ENCODE data around the gene SMIM3.
A peak's percentile ranks its signal among the peaks of the same experiment; 100 is the strongest.
"Not testable (repeated sequence)": the region's sequence is repeated elsewhere in the genome, so short reads cannot be mapped to it uniquely, and the experiment has no call there.

The SMIM3 gene

GRCh38 chr5:150801117-150801927 is 22.8 kb downstream of the SMIM3 start:
- Mint-ChIP-seq H3K27ac (no peak overlapping the region), H3K9me3 (no peaks in the 10 kb centered on the region), H3K36me3 (ENCODE audit: low read depth) (peaks cover 4% of the 10 kb centered on the region), H3K27me3 (peaks cover 3% of the 10 kb centered on the region), H3K4me3 (no peak overlapping the region), H3K4me1 (ENCODE audit: low read depth) (peaks cover 15% of the 10 kb centered on the region)

- Mint-ChIP-seq H3K27ac (no peak overlapping the region), H3K36me3 (ENCODE audit: low read depth) (no peaks in the 10 kb centered on the region), H3K4me1 (ENCODE audit: low read depth) (peaks cover 8% of the 10 kb centered on the region), H3K9me3 (no peaks in the 10 kb centered on the region), H3K4me3 (no peak overlapping the region), H3K27me3 (peaks cover 6% of the 10 kb centered on the region)
Measured at GRCh38 chr5:150804388-150804787, 25.8 kb downstream of the SMIM3 start.

DNA sequence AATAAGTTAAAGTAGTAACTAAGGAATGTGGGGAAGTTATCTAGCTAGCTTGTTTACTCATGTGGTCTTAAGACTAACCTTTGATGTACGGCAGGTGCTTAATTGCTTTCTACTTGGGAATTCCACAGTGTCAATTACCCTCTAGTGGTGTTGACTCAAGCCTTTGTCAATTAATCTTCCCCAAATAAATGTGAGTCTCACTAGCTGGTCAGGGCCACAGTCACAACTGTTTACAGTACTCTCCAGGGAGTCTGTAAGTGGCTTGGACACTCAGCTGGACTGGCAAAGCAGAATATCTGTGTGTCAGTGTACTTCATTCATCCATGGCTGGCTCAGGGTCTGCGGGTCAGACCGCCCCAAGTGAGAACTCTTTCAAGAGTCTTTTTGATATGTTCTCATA is 30.8 kb downstream of the SMIM3 start:
- H3K4me3 Mint-ChIP-seq, result no peak overlapping the region
- H3K9me3 Mint-ChIP-seq, result no peaks in the 10 kb centered on the region
- H3K27ac Mint-ChIP-seq, result no peak overlapping the region
- H3K27me3 Mint-ChIP-seq, result peaks cover 3% of the 10 kb centered on the region
- no peaks in the 10 kb centered on the region for H3K4me1 Mint-ChIP-seq (ENCODE audit: low read depth)
- H3K36me3 Mint-ChIP-seq (ENCODE audit: low read depth), result no peaks in the 10 kb centered on the region

DNA sequence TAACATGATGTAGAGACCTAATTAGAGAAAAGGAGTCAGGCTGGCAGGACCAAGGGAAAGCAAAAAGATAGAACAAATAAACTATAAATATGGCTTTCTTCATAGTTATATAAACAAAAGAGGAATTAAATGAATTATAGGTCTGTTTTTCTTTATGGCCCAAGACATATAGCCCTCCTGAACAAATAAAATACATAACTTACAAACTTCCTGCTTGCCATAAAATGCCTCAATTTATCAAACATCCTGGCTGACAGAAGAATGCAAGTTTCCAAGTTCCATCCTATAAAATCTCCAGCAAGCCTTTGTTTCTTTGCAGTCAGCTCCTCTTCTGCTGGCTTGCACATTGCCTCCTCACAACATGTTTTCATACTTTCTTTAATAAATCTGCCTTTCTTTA is 36.5 kb downstream of the SMIM3 start:
- no peak overlapping the region for H3K4me3 Mint-ChIP-seq
- H3K27me3 Mint-ChIP-seq, result no peaks in the 10 kb centered on the region
- no peaks in the 10 kb centered on the region for H3K36me3 Mint-ChIP-seq (ENCODE audit: low read depth)
- no peak overlapping the region for H3K27ac Mint-ChIP-seq
- H3K9me3 Mint-ChIP-seq, result peaks cover 14% of the 10 kb centered on the region
- no peaks in the 10 kb centered on the region for H3K4me1 Mint-ChIP-seq (ENCODE audit: low read depth)

GRCh38 chr5:150816946-150817345 is 38.4 kb downstream of the SMIM3 start:
- Mint-ChIP-seq H3K27ac (no peak overlapping the region), H3K4me3 (no peak overlapping the region), H3K4me1 (ENCODE audit: low read depth) (no peaks in the 10 kb centered on the region), H3K27me3 (no peaks in the 10 kb centered on the region), H3K36me3 (ENCODE audit: low read depth) (no peaks in the 10 kb centered on the region), H3K9me3 (peaks cover 14% of the 10 kb centered on the region)

DNA sequence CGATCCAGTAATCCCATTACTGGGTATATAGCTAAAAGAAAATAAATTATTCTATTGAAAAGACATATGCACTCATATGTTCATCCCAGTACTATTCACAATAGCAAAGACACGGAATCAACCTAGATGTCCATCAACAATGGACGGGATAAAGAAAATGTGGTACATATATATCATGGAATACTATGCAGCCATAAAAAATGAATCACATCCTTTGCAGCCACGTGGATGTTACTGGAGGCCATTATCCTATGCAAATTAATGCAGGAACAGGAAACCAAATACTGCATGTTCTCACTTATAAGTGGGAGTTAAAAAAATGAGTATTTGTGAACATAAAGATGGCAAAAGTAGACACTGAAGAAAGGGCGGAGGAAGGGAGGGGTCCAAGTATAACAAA is 51.2 kb downstream of the SMIM3 start:
- Mint-ChIP-seq H3K27me3 (peaks cover 4% of the 10 kb centered on the region), H3K4me1 (ENCODE audit: low read depth) (no peaks in the 10 kb centered on the region), H3K4me3 (no peak overlapping the region), H3K27ac (no peak overlapping the region), H3K9me3 (peaks cover 23% of the 10 kb centered on the region), H3K36me3 (ENCODE audit: low read depth) (peaks cover 10% of the 10 kb centered on the region)

GRCh38 chr5:150831821-150832220 is 53.3 kb downstream of the SMIM3 start:
- not testable (repeated sequence) for H3K27ac Mint-ChIP-seq; H3K36me3 Mint-ChIP-seq (ENCODE audit: low read depth); H3K4me3 Mint-ChIP-seq; H3K4me1 Mint-ChIP-seq (ENCODE audit: low read depth); H3K27me3 Mint-ChIP-seq
- peaks cover 23% of the 10 kb centered on the region for H3K9me3 Mint-ChIP-seq

DNA sequence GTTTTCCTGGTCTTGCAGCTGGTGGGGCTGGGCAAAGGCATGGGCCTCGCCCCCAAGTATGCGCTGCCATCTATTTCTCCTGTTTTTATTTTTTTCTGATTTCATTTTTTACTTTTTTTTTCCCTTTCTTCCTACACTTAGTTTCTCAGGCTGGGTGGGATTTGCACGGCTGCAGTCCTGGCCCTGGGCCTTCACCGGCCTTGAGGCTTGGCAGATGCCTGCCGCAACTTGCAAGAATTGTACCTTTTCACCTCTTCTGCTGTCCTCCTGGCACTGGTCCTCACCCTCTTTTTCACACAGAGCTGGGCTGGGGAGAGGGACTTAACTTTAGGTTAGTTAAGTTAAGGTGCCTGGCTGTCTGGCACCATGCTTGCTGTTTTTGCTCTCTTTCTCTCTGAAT is 57.5 kb downstream of the SMIM3 start:
- Mint-ChIP-seq H3K27me3 (peaks cover 9% of the 10 kb centered on the region), H3K4me3 (no peak overlapping the region), H3K27ac (peak overlapping the region; percentile 15), H3K4me1 (ENCODE audit: low read depth) (no peaks in the 10 kb centered on the region), H3K36me3 (ENCODE audit: low read depth) (peaks cover under 1% of the 10 kb centered on the region), H3K9me3 (peaks cover 13% of the 10 kb centered on the region)

DNA sequence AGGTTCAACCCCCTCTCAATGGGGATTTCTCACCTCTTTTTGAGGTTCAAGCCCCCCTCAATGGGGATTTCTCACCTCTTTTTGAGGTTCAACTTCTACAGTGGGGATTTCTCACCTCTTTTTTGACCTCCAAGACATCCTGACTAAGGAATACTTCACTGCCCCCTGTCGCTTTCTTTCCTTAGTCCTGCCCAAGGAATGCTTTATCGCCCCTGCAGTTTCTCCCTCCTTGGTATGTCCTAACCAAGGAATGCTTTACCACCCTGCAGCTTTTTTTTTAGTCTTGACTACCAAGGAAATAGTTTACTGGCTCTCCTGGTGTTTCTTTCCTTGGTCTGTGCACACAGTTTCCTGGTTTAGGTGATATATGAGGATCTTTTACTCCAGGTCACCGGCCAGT is 58.1 kb downstream of the SMIM3 start:
- no peaks in the 10 kb centered on the region for H3K36me3 Mint-ChIP-seq (ENCODE audit: low read depth)
- H3K27me3 Mint-ChIP-seq, result peaks cover 9% of the 10 kb centered on the region
- H3K4me3 Mint-ChIP-seq, result no peak overlapping the region
- H3K9me3 Mint-ChIP-seq, result peaks cover 11% of the 10 kb centered on the region
- no peaks in the 10 kb centered on the region for H3K4me1 Mint-ChIP-seq (ENCODE audit: low read depth)
- no peak overlapping the region for H3K27ac Mint-ChIP-seq

GRCh38 chr5:150845185-150845859 is 66.8 kb downstream of the SMIM3 start:
- not testable (repeated sequence) for H3K27me3 Mint-ChIP-seq; H3K4me3 Mint-ChIP-seq; H3K9me3 Mint-ChIP-seq; H3K36me3 Mint-ChIP-seq (ENCODE audit: low read depth); H3K27ac Mint-ChIP-seq
- H3K4me1 Mint-ChIP-seq (ENCODE audit: low read depth), result peaks cover 19% of the 10 kb centered on the region

DNA sequence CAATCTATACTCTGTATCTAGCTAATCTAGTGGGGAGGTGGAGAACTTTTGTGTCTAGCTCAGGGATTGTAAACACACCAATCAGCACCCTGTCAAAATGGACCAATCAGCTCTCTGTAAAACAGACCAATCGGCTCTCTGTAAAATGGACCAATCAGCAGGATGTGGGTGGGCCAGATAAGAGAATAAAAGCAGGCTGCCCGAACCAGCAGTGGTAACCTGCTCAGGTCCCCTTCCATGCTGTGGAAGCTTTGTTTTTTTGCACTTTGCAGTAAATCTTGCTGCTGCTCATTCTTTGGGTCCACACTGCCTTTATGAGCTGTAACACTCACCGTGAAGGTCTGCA is 67.7 kb downstream of the SMIM3 start, which contains the start of gene IRGM:
Gene IRGM, plus strand, starts transcription at position 214 of the 346 bp plus-strand sequence. CDS start 1,603 bp downstream, outside the sequence.
- not testable (repeated sequence) for H3K9me3 Mint-ChIP-seq; H3K36me3 Mint-ChIP-seq (ENCODE audit: low read depth); H3K27me3 Mint-ChIP-seq
- Mint-ChIP-seq H3K4me3 (peak within 1 kb of the TSS; percentile 81), H3K27ac (peak within 1 kb of the TSS; percentile 83), H3K4me1 (ENCODE audit: low read depth) (peaks cover 19% of the 10 kb centered on the region)
